Hematopoietic multipotent progenitor cell treated with erythropoietin and hydrocortisone succinate and interleukin-3 and kit ligand, for 15 days (in vitro differentiated cells): ENCODE data around the gene EFNA2.

Source experiments
- DNase-seq: peaks from one replicate; pipeline ENCODE4 v3.0.0-alpha.2; 2015; ENCODE audit warnings: low spot score

Gene EFNA2

DNA sequence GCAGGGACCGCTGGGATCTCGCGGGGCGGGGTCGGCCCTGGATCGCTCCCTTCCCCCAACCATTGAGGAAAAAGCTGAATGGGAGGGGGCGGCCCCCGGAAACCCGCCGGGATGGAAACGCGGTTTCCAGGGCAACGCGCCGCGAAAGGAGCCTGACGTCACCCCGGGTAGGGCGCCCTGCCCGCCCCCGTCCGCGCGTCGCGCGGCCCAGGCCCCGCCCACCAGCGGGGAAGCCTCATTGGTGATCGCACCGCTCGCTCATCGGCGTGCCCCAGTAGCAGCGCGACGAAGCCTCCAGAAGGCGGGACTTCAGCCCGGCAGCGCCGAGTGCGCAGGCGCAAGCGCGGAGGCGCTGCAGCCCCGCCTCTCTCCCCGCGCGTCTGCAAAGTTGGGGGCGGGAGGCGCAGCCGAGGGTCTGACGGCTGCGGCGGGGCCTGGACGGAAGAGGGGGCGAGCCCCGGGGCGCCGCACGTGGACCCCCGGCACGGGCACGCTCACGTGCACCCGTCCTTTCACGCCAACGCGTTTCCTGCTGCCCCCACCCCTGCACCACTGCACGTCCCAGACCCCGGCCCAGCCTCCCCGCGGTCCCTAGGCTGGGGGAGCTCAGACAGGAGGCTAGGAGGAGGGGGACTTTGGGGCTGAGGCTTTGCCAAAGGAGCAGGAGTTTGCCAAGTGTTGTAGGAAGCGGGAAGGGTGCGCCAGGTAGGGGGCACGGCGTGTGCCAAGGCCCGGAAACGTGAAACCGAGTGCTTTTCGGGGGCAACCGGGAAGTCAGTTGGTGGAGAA is 24.7 kb upstream of the EFNA2 start:
- peak; percentile 97 for DNase-seq

DNA sequence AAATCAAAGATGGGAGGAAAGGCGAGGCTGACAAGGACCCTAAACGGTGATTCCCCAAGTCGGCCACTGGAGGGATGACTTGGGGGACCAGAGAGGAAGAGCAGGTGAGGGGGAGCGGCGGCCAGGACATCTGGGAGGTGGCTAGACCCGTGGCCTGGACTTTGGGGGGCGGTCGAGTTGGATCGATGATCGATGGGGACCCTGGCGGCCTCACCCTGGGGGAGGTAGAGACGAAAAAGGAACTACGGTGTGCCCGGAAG is 24.2 kb upstream of the EFNA2 start:
- DNase-seq = peak; percentile 49

DNA sequence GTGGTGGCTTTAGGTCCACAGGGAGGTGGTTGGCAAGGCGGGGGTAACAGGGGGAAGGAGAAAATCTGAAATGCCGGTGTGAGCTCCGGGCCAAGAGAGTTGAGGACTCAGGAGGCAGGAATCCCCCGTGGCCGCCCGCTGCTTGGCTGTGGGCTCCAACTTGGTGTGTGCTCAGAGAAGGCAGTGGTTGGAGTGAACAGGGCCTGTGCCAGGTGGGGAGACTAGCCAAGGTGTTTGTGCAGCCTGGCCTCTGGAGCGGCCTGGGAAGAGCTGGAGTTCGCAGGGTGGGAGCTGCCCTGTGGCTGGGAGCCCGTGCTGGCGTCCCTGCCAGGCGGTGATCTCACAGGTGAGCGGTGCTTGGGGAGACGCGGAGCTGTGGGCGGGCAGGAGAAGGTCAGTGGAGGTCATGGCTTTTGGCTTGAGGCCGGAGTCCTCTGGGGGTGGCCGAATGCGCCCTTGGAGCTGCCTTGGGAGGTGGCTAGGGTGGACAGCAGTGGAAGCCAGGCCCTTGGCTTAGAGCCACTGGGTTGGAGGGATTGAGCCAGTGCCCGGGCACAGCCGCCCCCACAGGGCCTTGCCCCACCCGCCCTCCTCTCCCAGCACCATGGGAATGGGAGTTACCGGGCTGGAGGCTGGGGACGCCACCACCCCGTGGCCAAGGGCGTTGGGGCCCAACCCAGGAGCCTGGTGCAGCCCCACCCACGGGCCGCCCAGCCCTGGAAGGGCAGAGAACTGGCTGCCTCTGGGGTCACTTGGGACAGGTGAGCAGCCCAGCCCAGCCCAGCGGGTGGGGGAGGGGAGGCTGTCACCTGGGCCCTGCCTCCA is 23.7 kb upstream of the EFNA2 start:
- peak; percentile 69 for DNase-seq

DNA sequence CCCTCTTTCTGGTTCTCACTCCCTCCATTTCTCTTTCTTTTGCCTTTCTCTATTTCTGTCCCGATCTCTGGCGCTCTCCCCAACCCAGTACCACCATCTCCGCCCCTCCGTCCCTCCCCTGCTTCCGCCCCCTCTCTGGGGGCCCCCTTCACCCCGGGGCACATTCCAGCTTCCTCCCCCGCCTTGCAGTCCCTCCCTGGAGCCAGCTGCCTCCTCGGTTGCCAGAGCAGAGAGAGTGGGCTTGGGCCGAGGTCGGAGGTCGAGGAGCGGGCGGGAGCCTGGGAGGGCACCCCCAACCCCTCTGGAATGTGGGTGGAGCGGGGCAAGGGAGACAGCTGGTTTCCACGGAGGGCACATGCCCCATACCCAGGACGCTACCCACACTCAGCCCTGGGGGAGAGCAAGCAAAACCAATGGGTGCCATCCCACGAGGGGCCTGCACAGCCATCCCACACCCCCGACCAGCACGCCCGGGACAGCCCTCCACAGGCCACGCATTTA is 23.0 kb upstream of the EFNA2 start:
- DNase-seq = no peak

DNA sequence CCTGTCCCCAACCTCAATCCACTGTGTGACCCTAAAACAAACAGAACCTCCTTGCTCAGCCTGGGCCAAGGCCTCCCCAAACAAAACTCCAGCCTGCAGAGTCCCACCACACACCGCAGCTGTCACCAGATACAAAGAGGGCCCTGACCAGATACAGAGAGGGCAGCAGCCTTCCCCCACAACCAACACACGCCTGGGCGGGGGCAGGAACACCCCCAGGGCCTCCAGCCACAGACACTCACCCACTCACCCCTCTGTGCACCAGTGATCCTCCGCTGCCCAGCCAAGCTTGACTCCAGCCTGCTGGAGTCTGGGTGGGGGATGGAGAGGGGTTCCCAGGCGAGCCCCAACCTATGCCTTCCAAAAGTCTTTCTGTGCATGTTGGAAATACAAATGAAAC is 22.5 kb upstream of the EFNA2 start:
- no peak for DNase-seq

DNA sequence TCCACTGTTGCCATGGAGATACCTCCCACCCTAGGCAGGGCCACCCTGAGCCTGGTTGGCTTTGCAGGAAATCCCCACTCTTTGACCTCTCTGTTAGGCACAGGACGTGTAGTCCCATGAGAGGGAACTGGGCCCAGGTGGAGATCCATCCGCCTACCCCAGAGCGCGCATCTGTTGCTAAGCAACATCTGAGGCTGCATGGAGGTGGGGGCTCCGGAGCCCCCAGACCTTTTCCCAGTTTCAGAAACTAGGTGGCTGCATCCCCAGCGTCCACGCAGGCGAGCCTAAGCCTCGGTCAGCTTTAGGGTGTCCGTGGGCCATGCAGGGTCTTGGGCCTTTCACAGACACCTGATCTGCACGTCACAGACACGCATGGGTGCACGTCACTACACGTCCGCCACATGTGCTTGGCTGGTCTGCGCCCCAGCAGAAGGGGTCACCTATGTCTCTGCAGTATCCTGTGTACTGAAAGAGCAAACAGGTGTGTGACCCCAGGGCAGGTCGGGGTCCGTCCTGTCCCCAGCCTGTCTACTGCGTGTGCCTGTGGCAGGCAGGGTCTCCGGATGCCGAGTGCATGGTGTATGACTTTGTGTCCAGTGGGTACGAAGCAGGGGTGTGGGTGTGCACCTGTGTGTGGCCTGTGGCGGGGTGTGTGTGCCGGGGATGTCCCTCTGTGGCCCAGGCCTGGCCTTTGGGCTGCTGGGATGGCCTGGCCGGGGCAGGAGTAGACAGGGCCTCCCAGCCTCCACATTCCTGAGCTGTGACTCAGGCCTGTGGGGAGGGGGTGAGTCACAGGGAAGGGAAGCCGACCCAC is 20.7 kb upstream of the EFNA2 start:
- DNase-seq = no peak

DNA sequence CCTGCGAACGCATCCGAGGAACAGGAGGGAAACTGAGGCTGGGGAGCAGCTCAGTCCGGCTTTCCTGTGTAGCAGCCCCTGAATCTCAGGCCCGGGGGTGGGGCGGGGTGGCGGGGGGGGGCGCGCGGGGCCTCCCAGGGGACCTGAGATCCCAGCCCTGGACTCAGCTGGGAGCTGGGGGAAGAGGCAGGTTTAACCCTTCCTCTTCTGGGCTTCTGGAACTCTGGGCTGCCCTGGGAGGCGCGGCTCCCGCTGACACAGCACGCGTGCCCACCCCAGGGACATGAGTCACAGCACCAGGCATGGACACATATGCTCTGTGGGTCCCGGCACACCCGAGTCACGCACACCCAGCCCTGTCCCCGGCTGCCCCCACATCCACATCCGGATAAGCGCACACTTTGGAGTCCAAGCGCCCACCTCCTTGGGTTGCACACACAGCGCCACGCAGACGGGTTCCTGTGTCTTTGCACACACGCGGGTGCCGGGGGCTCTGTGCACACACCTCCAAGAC is 20.0 kb upstream of the EFNA2 start:
- DNase-seq = peak; percentile 71

DNA sequence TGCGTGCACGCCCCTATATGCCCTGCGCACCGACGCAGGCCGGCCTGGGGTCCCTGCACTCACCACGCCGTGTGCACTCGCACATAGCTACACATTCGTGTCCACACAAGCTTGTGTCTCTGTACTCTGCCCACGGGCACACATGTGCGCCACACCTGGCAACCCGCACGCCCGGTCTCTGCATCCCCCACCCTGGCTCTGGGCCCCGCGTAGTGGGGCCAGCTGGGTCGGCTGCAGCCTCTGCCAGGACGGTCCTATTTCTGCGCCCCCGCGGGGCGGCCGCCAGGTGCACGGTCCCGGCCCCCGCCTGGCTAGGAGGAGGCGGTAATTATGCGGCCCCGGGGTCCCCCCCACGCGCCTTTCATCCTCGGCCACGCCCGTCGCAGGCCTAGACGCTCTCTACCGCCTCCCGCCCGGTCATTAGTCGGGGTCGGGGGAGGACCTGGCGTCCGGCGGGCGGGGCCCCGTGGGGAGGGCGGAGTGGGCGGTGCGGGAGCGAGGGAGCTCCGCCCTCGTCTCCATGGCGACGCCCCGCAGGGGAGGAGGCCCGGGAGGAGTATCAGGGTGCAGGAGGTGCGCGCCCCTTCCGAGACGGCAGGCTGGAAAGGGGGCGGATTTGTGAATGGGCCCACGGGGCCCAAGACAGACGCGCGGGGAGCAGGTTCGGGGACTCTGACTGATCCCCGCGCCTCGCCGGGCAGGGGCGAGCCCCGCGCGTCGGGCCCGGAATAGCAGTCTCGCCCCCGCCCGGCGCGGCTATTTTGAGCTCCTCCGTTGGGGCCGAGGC is 19.4 kb upstream of the EFNA2 start:
- DNase-seq = peak; percentile 91

DNA sequence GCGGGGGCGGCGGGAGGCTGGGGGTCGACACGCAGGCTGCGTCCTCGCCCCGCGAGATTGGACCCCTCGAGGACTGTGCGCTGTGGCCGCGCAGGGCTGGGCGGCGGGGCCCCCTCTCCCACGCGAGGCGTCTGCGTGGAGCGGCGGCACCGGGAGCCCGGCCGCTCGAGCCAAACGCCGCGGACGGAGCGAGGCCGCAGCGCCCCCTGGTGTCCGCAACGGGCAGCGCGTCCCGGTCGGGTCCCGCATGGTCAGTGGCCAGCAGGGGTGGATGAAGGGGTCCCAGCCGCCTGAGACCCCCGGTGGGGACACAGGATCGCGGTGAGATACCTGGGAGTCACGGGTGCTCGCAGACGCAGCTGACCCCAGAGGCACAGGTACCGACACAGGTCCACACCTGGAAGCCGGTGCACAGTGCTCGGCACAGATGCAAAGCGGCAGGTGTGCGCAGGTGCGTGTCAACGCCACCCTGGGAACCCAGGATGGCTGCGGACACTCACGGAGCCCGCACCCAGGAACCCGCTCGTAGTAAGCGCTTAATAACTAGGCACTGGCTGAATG is 18.7 kb upstream of the EFNA2 start:
- DNase-seq = peak; percentile 76

DNA sequence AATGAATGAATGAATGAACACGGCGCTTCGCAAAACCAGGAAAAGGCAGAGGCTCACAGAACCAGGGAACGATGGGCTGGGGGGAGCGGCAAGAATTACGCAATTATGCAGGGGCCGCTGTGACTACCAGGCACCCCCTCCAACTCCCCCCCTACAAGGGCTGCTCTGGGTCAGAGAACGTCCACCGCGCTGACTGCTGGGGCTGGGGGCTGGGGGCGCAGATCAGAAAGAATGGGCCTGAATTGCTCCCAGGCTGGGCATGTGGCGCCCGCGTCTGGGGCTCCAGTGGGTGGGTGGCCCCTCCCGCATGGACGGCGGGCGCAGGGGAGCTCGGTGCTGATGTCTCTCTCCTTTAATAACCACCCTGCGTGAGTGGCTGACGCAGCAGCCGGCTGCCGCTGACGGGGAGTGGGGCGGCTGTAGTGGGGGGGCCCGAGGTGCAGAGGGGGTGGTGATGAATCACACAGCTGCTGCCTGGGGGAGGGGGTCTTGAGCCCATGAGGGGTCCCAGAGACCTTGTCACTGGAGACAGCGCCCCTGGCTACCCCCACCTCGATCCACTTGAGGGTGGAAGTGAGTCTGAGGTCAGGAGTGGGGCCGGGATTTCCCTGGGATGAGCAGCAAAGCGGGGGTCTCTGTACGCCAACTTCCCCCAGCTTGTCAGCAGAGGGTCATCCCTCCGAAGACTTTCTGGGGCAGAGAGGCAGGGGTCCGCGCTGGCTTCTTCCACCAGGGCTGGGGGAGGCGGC is 18.0 kb upstream of the EFNA2 start:
- no peak for DNase-seq

DNA sequence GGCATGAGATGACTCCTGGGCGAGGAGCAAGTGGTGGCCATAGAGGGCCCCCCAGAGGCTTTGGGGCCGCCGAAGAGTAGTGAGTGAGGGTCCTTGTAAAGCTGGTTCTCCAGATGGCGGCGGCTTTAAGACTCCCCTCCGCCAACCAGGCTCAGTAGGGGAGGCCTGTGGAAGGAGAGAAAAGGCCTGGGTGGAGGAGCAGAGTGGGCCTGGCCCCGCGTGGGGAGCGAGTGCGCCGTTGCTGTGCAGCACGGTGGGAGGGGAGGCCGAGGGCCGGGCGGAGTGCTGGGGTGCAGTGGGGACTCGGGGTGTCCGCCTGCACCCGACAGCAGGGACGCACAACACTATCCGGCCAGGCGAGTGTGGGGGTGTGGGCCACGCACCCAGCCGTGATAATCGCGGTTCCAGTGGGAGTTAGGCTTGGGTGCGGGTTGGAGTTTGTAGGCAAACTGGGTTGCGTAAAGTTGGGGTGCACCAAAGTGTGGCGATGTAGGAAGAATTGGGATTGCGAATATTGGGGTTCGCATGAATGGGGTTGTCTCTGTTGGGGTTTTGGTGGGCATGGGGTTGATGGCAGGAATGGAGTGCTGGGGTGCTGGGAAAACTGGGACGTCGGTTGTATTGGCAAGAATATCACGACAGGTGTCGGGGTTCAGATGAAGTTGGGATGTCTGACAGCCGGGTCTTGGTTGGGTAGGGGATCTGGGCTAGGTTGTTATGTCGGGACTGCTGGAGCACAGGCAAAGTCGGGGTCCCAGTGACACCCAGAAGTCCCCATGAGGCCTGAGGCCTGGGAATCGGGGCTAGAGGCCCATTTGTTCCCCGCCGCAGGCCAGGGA is 17.2 kb upstream of the EFNA2 start:
- no peak for DNase-seq

DNA sequence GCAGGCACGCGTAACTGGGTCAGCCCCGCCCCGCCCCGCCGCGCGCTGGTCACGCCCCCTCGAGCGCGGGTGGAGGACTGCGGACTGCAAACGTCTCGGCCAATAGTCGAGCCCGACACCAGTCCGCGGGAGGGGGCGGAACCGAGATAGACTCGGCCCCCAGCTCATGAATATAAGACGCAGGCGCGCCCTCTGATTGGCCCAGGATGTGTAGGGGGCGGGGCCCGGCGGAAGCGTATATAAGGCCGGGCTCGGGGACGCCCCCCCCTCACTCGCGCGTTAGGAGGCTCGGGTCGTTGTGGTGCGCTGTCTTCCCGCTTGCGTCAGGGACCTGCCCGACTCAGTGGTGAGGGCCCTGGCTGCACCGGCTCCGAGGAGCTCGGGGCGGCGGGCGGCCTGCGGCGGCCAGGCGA is 16.6 kb upstream of the EFNA2 start, which contains the start of gene CIRBP:
Gene CIRBP (plus strand): TSS at position 268 of the 413 bp plus-strand sequence. CDS start 1,602 bp downstream, outside the sequence.
- peak; percentile 99 for DNase-seq

DNA sequence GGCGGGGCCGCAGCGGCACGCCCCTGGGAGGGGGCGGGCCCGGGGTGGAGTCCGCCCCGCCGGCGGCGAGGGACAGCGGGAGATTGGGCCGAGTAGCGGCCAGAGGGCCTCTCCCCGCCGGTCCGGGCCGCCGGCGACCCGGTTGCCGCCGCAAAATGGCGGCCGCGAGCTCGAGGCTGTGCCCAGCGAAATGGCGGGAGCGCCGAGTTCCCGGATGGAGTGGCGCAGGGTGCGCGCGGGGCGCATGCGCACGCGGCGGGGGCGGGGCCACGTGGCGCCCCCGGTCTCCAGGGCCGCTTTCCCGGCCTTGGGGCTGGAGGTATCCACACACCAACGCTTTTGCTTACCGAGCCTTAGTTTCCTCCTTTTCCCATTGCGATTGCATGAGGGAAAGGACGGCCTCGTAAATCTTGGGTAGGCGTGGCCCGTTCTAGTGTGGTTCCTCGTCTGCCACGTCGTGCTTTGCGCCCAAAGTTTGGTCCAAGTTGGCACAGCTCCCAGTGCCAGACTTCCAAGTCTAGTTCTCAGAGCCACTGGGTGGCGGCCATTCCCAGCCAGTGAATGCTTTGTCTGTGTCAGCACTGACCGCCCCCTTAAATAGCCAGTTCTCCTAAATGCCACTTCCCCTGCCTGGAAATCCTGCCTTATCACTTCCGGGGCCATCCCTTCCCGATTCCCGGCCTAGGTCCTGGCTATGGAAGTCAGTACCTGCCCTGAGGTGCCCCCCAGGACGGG is 16.0 kb upstream of the EFNA2 start:
- peak; percentile 87 for DNase-seq

DNA sequence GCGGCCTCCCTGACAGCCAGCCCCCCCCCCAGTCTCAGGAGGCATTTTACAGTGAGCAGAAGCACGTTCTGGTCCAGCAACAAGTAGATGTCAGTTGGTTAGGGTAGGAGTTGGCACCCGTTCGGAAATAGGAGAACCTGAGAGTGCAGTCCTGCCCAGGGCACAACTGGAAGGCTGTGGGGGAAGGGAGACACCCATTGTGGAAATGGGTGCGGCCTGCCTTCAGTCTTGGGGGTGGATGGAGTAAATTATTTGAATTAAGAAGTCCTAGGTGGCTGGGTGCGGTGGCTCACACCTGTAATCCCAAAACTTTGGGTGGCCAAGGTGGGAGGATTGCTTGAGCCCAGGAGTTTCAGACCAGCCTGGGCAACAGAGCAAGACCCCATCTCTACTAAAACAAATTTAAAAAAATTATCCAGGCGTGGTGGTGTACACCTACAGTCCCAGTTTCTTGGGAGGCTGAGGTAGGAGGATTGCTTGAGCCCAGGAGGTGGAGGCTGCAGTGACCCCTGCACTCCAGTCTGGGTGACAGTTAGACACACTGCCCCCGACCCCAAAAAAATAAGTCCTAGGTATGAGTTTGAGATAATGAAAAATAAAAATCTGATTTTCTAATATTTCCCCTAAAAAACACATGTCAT is 15.3 kb upstream of the EFNA2 start:
- DNase-seq = no peak

DNA sequence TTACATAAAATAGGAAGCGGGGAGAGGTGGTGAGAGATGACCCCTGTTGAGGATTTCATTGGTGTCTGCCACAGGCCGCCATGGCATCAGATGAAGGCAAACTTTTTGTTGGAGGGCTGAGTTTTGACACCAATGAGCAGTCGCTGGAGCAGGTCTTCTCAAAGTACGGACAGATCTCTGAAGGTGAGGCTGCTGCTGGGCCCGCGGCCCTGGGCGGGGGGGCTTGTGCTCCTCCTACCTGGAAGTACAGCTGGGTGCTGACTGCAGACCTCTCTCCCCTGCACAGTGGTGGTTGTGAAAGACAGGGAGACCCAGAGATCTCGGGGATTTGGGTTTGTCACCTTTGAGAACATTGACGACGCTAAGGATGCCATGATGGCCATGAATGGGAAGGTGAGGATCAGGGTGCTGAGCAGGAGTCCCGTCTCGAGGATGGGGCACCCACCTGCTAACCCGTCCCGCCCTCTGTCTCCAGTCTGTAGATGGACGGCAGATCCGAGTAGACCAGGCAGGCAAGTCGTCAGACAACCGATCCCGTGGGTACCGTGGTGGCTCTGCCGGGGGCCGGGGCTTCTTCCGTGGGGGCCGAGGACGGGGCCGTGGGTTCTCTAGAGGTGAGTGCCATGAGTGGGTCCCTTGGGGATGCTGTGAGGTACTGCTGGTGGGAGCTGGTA is 14.7 kb upstream of the EFNA2 start:
- no peak for DNase-seq

DNA sequence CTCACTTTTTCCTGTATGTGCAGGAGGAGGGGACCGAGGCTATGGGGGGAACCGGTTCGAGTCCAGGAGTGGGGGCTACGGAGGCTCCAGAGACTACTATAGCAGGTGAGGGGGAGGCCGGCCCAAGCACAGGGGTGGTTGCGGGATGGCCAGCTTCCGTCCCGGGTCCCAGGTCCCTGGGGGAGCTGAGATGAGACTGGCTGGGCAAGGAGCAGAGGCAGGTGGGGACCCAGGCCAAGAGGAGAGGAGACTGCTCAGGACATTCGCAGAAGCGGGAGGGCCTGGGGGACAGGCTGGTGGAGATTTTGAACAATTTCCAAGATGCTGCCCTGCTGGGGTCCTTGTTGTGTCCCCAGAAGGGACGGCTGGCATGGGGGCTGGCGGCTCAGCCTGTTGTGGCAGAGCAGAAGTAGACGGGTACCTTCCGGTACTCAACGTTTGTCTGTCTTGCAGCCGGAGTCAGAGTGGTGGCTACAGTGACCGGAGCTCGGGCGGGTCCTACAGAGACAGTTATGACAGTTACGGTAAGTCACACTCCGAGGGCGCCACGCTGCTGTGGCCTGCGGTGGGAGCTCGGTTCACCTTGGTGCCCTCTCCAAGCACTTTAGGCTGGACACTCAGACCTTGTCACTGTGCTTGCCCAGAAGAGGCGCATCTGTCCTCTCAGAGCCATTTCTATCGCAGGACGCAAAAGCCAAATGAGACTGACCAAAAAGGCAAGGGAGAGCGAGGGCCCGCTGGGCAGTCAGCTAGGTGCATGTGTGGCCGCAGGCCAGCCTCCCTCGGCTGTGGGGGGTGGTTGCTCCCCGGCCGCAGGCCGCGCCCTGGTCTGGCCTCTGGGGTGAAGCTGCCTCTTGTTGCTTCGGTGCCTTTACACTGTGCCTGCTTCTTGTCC is 13.9 kb upstream of the EFNA2 start:
- no peak for DNase-seq
